ENCODE data around the gene ATRIP. TPM values are rescaled to one million over a fixed set of nuclear protein-coding genes. Genes with fewer than 3 reads are reported as not detected.

ATRIP gene
- polyA plus RNA-seq, 1 donor (not counting 4 experiments of a cell fraction or from before 2014, with no cell fraction given) = 9.7 TPM

- DNase-seq (ENCODE audit: low read depth, low spot score) = no peak
- peaks cover 80% of the 10 kb centered on the region for H3K4me1 ChIP-seq (ENCODE audit: control insufficient read depth, extremely low read depth, insufficient read depth, low read length)
Observed at GRCh38 chr3:48429317-48429959, 17.1 kb upstream of the ATRIP start.

GRCh38 chr3:48429960-48430707 is 16.4 kb upstream of the ATRIP start, which contains the start of gene PLXNB1:
PLXNB1 (minus strand) TSS chr3:48430086; CDS start chr3:48424611, 5,475 bp downstream.
- Histone ChIP-seq H3K4me3 (ENCODE audit: control insufficient read depth in 2 of 3, extremely low read depth in 1 of 3, insufficient read depth in 2 of 3, low read depth in 1 of 3, low read length in 3 of 3) (peak within 1 kb of the TSS; percentile 63 to 67 (median 66)), H3K27ac (ENCODE audit: control insufficient read depth, insufficient read depth, low read length) (peak within 1 kb of the TSS; percentile 83), H2AFZ (ENCODE audit: control insufficient read depth, low read length) (peak within 1 kb of the TSS; percentile 34), H3K4me1 (ENCODE audit: control insufficient read depth, extremely low read depth, insufficient read depth, low read length) (peaks cover 82% of the 10 kb centered on the region), H3K9me1 (ENCODE audit: control insufficient read depth, extremely low read depth, insufficient read depth, low read length) (no peaks in the 10 kb centered on the region), H3K4me2 (ENCODE audit: control insufficient read depth, extremely low read depth, insufficient read depth, low read depth, low read length) (peak within 1 kb of the TSS; percentile 99), H3K9me3 (ENCODE audit: control insufficient read depth, low read depth, low read length) (no peaks in the 10 kb centered on the region), H3K27me3 (ENCODE audit: control insufficient read depth, extremely low read depth, insufficient read depth, low read length) (no peaks in the 10 kb centered on the region), H4K20me1 (ENCODE audit: control insufficient read depth, extremely low read depth, insufficient read depth, low read length) (peaks cover 11% of the 10 kb centered on the region), H3K79me2 (ENCODE audit: control insufficient read depth, insufficient read depth, low read length) (peaks cover 43% of the 10 kb centered on the region), H3K9ac (ENCODE audit: control insufficient read depth, extremely low read depth, insufficient read depth, low read length) (peak within 1 kb of the TSS; percentile 79), H3K36me3 (ENCODE audit: control insufficient read depth in 2 of 2, extremely low read depth in 1 of 2, insufficient read depth in 2 of 2, low read length in 2 of 2) (peaks cover 4 to 29% of the 10 kb centered on the region in 2 experiments)
- DNase-seq (ENCODE audit: low read depth, low spot score) = peak; percentile 80
- dilution Hi-C loops (cut with MboI; ENCODE audit: extremely low pct_ligation_motif_present, low sequenced_read_pairs) = loop anchor here (25.0 kb wide), 1 partner anchor 168 kb away; no protein-coding TSS in a partner anchor
- TF ChIP-seq CTCF (optimal IDR thresholded peaks at IDR 0.05 in 1 of 3, IDR thresholded peaks at IDR 0.05 in 1 of 3, conservative IDR thresholded peaks at IDR 0.05 in 1 of 3; ENCODE audit: extremely low read depth in 1 of 3, insufficient read depth in 2 of 3, low read length in 3 of 3) (no peak), EZH2 (IDR thresholded peaks at IDR 0.05; ENCODE audit: low read length) (no peak)
- FAIRE-seq = peak; percentile 84

More at GRCh38 chr3:48429317-48429959, 17.1 kb upstream of the ATRIP start:
- TF ChIP-seq CTCF (optimal IDR thresholded peaks at IDR 0.05 in 1 of 3, IDR thresholded peaks at IDR 0.05 in 1 of 3, conservative IDR thresholded peaks at IDR 0.05 in 1 of 3; ENCODE audit: extremely low read depth in 1 of 3, insufficient read depth in 2 of 3, low read length in 3 of 3) (no peak), EZH2 (IDR thresholded peaks at IDR 0.05; ENCODE audit: low read length) (no peak)
- Histone ChIP-seq H3K4me2 (ENCODE audit: control insufficient read depth, extremely low read depth, insufficient read depth, low read depth, low read length) (peak overlapping the region; percentile 99), H3K9me1 (ENCODE audit: control insufficient read depth, extremely low read depth, insufficient read depth, low read length) (no peaks in the 10 kb centered on the region), H3K9me3 (ENCODE audit: control insufficient read depth, low read depth, low read length) (no peaks in the 10 kb centered on the region), H2AFZ (ENCODE audit: control insufficient read depth, low read length) (peak overlapping the region; percentile 34), H3K27ac (ENCODE audit: control insufficient read depth, insufficient read depth, low read length) (peak overlapping the region; percentile 83), H3K79me2 (ENCODE audit: control insufficient read depth, insufficient read depth, low read length) (peaks cover 47% of the 10 kb centered on the region), H3K27me3 (ENCODE audit: control insufficient read depth, extremely low read depth, insufficient read depth, low read length) (no peaks in the 10 kb centered on the region), H3K9ac (ENCODE audit: control insufficient read depth, extremely low read depth, insufficient read depth, low read length) (peak overlapping the region; percentile 79), H4K20me1 (ENCODE audit: control insufficient read depth, extremely low read depth, insufficient read depth, low read length) (peaks cover 11% of the 10 kb centered on the region), H3K36me3 (ENCODE audit: control insufficient read depth in 2 of 2, extremely low read depth in 1 of 2, insufficient read depth in 2 of 2, low read length in 2 of 2) (peaks cover 9 to 31% of the 10 kb centered on the region in 2 experiments), H3K4me3 (ENCODE audit: control insufficient read depth in 2 of 3, extremely low read depth in 1 of 3, insufficient read depth in 2 of 3, low read depth in 1 of 3, low read length in 3 of 3) (peak overlapping the region; percentile 63 to 67 (median 66))
- FAIRE-seq = no peak
- dilution Hi-C loops (cut with MboI; ENCODE audit: extremely low pct_ligation_motif_present, low sequenced_read_pairs) = loop anchor here (25.0 kb wide), 1 partner anchor 167 kb away; no protein-coding TSS in a partner anchor
